Measurements from ENCODE around the gene ZEB1.
"Not testable (repeated sequence)": the region's sequence is repeated elsewhere in the genome, so short reads cannot be mapped to it uniquely, and the experiment has no call there.

The ZEB1 gene

DNA sequence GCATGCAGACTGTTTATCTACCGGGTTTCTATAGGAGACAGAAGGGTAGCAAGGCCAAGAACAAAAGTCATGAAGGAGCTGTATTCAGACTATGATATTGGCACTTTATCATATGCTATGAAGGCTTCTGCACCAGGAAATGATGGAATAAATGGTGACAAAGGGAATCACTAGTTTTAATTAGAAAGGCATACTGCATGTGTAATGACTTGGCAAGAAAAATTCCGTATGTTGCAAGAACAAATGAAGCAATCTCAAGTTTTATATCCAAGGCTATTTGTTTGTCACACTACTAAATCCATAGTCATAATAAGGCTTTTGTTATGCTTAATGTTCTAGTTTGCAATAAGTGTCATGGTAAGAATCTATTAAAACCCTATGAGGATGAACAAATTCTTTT, 230.9 kb downstream of the ZEB1 start:
- peak overlapping the region in 2 of 21 experiments; percentile 5 to 7 for H3K27ac ChIP-seq
- no peak overlapping the region for H3K4me3 ChIP-seq

DNA sequence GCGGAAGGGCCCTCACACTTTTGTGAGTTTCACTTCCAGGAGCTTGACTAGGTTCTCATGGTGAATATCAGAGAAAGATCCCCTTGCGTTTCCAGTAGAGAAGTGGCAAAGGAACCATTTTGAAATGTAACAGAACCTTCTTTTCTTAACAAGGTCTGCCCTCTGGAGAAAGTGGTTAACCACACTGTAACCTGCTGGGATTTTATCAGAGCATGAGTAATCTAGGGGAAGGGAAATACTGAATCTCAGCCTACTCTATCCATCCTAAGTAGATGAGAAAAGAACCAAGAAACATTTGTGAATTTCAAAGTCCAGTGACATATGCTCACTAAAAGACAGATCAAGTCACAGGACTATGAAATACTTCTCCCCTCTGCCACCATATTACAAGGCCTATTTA, 235.5 kb downstream of the ZEB1 start:
- no peak overlapping the region for H3K27ac ChIP-seq
- no peak overlapping the region for H3K4me3 ChIP-seq

GRCh38 chr10:31557854-31558253, 238.8 kb downstream of the ZEB1 start:
- no peak overlapping the region for H3K4me3 ChIP-seq
- no peak overlapping the region for H3K27ac ChIP-seq

GRCh38 chr10:31568252-31568861, 249.3 kb downstream of the ZEB1 start:
- H3K27ac ChIP-seq, H3K4me3 ChIP-seq: not testable (repeated sequence)

DNA sequence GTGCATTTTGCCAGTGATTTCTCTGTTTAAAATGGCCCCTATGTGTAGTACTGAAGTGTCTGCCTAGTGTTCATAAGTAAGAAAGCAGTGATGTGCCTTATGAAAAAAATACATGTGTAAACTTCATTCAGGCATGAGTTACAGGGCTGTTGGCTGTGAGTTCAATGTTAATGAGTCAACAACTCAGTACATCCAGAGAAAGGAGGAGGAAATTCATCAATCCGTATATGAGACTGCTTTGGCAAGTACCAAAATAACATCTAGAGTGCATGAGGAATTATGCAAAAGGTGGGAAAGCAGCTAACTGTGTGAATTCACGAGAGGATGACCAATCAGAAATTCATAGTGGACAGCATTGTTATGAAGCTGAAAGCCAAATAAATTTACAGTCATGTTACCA, 255.6 kb downstream of the ZEB1 start:
- H3K27ac ChIP-seq = no peak overlapping the region
- H3K4me3 ChIP-seq = no peak overlapping the region

- H3K4me3 ChIP-seq = no peak overlapping the region
These were observed 259.3 kb downstream of the ZEB1 start for GRCh38 chr10:31578181-31578852.

GRCh38 chr10:31578951-31579350, 259.9 kb downstream of the ZEB1 start:
- Histone ChIP-seq H3K4me3 (no peak overlapping the region), H3K27ac (no peak overlapping the region)

More at GRCh38 chr10:31578181-31578852, 259.3 kb downstream of the ZEB1 start:
- H3K27ac ChIP-seq = no peak overlapping the region

Measured in skin epidermis (tissue), 12 donors.